NK-92 (cell line): ENCODE measurements around the gene EIF5.

Experiments used
- DNase-seq: peaks from one replicate; lab custom pipeline; 2025; ENCODE audit not compliant: unreplicated experiment; lab: John Stamatoyannopoulos, UW

The EIF5 gene

DNA sequence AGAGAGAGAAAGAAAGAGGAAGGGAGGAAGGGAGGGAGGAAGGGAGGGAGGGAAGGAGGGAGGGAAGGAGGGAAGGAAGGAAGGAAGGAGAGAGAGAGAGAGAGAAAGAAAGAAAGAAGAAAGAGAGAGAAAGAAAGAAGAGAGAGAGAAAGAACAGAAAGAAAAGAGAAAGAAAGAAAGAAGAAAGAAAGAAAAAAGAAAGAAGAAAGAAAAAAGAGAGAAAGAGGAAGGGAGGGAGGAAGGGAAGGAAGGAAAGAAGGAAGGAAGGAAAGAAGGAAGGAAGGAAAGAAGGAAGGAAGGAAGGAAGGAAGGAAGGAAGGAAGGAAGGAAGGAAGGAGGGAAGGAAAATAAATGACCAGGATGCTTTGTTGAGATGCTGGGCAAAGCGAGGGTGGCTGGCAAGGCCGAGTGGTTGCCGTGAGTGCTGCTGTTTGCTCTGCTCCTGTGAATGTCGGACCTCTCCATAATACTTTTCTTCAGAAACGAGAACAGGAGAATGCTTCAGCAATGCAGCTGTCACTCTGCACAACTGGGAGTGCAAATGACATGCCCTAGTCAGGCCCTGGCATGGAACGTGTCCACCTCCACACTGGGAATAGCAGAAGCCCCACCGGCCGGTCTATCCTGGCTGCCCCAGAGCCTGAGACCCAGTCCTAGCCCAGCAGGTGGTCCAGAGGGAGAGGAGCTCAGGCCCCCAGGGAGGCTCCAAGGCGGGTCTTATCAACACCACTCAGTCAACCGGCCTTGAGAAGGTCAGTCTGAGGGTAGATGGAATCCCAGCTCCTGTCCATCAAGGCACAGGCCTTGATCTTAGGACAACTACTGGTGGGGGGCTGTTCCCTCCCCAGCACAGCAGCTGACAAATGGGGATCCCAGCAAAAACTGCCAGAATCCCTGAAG lies 25.1 kb upstream of the EIF5 start:
- no peak for DNase-seq

DNA sequence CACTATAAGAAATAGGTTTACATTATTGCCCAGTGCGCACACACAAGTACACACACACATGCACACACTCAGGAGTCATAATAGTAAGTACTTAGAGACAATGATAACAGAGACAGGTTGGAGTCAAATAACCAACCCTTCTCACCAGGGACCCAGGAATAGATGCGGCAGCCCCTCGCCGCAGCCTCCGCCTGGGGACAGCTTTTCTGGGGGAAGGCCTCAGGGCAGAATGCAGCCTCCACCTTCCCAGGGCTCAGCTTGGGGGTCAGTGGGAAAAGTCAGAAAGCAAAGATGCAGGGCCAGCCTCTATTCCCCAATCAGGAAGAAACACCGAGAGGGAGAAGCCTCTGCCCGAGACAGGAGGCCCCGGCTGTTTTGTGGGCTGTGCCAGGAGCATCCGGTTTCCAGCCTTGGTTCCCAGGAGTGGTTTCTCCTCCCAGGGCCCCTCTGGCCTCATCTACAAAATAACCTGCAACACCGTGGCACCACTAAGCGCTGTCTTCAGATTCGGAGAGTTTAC lies 23.4 kb upstream of the EIF5 start:
- no peak for DNase-seq

DNA sequence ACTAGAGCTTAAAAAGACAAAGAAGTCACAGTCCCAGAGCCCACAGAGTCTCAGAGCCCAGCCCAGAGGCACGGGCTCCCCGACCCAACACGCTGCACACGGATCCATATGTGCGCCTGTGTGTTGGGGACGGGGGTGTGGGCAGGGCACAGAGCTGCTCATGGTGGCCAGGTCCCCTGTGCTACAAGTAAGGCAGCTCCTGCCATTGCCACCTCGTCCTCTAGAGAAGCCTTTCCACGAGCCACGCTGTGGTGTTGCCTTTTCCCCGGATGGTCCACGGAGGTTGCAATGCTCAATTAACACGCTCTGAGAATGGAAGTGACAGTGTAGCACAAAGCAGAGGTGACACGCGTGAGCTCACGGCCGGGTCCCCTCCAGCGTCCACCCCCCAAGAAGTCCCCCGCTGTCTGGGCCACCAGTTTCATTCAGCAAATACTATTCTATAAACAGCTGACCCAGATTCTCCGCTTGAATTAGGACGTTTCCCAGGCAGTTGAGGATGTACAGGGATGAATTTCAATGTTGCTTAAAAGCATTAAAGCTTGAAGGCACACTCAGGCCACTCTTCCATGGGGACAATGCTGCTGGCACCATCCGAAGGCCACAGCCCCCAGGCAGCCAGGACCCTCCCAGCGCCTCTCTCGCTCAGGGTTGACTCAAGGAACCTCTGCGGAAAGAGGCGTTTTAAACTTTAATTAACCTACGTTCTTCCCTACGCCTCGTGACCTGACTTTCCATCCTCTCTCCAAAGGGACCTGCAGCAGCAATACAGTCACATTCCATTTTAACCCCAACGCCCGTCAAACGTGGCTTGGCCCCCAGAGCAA lies 22.7 kb upstream of the EIF5 start:
- no peak for DNase-seq

DNA sequence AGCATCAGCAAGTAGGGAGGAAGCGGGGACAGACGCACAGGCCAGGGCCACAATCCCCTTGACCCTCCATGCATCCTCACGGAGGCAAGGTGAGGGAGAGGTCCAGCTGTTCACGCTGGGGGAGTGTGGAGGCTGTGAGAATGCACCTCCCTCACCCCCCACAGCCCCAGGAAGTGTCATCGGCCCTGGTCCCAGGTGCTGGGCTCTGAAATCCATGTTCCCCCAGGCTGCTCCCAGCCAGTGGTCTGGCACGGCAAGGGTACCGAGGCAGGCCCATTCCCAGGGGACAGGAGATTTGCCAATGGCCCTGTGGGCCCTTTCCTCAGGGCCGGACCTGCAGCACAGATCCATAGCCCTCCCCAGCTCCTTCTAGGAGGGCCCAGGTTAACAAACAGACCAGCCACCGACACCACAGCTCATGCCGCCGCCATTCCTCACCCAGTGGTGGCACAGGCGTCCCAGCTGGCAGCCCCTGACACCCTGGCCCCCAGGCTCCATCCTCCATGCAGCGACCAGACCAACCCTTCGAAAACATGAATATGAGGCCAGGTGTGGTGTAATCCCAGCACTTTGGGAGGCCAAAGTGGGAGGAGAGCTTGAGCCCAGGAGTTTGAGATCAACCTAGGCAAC lies 21.9 kb upstream of the EIF5 start:
- no peak for DNase-seq

DNA sequence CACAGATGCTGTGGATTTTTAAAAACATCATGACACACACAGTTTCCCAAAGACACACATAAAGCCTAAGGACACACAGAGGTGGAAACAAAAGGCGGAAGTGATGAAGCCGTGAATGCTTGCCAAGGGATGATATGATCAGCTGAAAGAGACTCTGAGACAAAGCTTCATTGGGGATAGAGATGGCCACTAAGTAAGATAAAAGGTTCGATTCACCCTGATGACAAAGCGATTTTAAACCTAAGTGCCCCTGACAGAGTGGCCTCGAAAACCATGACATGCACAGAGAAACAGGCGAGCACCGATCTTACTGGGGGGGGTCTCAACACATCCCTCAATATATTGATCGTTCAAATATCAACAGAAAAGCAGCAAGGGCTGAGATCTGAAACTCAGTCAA lies 20.3 kb upstream of the EIF5 start:
- no peak for DNase-seq

DNA sequence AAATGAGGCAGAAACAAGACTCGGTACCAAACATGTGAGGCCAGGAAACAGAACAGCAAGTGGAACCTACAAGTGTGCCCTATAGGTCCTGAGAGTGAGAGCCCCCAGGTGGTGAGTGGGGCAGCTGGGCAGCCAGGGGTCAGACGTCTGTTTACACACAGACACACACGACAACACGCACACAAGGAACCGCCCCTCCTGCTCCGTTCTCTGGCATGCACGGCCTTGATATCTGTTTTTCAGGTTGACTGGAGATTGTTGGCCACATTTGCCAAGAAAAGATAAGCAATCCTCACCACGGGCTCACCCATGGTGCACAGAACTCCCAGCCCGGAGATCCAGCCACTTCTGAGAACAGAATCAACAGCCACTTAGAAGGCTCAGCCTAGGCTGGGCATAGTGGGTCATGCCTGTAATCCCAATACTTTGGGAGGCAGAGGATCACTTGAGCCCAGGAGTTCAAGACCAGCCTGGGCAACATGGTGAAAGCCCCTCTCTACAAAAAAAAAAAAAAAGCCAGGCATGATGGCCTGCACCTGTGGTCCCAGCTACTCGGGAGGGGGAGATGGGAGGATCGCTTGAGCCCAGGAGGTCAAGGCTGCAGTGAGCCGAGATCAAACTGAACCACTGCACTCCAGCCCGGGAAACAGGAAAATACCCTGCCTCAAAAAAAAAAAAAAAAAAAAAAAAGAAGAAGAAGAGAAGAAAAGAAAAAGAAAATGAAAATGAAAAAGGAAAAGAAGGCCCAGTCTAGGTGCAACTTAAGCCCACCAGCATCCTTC lies 19.4 kb upstream of the EIF5 start:
- no peak for DNase-seq

DNA sequence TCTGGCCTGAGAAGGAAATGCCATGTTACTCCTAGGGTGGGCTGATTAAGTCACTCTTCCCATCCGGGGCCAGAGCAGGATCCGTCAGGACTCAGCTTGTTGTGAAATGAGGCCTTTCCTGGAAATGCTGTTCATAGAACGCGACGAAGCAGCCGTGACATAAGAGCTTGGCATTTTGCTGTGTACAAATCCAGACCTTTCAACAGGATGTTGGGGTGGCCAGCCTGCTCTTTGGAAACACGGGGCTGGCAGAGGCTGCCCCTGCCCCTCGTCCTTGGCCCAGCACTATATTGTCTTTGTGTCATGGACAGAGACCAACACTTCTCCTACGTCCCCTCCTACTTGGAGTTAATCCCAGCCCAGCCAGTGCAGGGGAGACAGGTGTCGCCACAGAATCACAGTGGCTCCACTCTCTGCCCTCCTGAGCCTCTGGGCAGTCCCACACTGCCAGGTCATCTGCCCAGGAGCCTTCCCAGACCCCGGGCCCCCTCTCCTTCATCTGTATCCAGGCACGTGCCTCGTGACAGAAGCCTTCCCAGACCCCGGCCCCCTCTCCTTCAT lies 18.6 kb upstream of the EIF5 start:
- no peak for DNase-seq

DNA sequence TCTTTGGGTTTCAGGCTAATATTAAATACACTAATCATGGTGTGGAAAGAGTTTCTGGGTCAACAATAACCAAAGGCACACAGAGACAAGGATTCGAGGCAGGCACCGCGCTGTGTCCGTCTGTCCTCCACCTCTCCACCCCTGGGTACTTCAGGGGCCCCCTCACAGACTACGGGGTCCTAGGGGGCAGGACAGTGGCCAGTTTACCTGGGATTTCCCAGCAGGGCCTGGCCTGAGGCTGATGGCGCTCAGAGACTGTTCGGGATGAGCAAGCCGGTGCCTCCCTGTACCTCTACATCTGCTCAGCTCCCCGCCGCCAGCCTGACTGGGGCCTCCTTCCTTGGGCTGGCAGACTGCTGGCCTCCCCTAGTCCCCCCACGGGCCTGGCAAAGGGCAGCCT lies 18.1 kb upstream of the EIF5 start:
- DNase-seq: no peak

DNA sequence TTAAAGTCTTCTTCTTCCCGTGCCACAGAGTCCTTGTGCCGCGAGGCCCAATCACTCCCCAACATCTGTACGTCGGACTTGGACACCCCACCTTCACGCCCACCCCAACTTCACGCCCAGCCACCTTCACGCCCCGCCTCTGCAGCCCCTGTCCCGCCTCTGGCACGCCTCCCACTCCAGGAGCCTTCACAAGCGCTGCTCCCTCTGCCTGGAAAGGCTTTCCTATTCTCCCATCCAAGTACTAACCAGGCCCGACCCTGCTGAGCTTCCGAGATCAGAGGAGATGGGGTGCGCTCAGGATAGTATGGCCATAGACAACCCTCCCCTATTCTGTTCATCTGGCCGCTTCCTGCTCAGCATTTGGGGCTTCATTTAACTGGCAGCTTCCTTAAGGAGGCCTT lies 17.3 kb upstream of the EIF5 start:
- DNase-seq: no peak

DNA sequence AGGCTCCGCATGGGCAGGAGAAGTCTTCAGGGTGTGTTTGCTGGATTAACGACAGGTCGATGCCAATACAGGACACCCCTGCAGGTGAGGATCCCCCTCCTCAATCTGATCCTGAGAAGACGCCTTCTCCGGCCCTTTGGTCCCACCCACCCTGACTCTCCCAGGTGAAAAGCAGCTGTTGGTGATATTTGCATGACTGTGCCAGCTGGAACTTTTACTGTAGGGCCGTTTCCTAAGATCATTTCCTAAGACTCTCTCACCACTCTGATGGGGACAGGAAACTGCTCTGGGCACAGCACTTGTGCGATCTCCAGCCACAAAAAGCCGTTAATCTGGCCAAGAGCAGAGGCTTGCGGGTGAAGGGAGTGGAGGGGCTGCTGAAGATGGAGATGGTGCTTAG lies 16.8 kb upstream of the EIF5 start:
- DNase-seq: no peak

DNA sequence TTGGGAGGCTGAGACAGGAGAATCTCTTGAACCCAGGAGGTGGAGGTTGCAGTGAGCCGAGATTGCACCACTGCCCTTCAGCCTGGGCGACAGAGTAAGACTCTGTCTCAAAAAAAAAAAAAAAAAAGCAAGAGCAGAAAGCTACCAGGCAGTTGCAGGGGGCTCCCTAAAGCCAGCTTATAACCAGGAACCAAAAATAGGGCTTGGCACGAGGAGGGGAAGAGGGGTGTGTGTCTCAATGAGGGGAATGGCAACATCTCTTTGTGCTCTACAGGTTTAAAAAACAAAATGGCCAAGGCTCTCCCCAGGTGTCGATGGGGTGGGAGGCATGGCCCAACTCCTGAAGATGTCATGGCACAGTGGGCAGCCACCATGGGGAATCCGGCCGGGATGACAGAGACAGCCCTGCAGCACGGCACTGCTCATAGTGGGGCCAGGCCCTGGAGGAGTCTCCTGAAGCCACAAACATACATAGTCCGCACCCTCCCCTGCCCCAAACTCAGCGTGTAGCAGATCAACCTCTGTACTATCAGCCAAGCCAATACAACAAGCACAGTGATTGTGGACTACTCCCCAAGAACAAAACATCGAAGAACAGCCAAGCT lies 16.0 kb upstream of the EIF5 start:
- no peak for DNase-seq

DNA sequence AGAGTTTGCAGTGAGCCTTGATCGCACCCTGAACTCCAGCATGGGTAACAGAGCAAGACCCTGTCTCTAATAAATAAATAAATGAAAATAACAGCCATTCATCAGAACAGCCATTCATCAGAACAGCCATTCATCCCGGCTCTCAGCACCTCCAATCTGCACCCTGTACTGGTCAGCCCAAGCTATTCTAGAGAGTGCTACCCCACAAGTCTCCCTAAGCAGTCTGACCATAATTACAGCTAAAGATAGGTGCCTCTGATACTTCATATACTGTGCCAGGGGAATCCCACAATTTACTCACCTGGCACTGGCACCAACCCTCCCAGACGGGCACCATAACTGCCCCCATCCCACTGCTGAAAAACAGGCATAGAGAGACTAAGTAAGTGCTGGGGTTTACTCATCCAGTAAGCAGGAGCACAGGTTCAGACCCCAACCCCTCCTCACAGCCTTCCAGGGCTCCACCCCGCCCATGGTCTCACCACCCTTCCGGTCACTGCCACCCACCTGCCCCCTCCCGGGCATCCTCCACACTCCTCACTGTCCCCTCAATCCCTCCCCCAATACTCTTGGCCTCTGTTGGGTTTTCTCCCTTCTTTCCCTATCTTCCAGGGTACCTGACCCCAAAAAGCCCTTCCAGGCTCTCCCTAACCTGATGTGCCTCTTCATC lies 15.2 kb upstream of the EIF5 start:
- no peak for DNase-seq

DNA sequence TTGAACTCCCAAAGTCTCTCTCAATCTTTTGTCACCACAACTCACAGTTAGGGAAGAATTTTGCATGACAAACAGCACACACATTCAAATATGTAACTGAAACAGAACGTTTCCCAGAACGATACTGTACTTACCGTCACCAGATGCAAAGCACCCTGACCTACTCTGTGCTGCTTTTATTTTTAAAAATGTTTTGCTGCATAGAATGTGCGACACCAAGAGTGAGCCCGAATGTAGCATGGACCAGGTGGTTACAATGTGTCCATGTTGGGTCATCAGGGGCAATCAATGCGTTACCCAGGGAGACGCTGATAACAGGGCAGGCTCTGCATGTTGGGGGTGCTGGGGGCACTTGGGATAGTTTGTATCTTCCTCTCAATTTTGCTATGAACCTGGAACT lies 14.6 kb upstream of the EIF5 start:
- DNase-seq: no peak

DNA sequence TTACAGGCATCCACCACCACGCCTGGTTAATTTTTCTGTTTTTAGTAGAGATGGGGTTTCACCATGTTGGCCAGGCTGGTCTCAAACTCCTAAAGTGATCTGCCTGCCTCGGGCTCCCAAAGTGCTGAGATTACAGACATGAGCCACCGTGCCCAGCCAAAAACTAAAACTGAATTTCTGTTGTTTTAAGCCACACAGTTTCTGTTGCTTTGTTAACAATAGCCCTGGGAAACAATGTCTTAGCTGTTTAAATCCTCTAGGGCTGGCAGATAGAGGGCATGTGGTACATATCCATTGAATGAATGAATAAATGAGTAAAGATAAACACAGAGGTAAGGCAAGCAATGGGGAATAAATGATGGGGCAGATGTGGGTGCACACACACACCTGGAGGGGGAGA lies 8.0 kb upstream of the EIF5 start:
- DNase-seq: no peak

DNA sequence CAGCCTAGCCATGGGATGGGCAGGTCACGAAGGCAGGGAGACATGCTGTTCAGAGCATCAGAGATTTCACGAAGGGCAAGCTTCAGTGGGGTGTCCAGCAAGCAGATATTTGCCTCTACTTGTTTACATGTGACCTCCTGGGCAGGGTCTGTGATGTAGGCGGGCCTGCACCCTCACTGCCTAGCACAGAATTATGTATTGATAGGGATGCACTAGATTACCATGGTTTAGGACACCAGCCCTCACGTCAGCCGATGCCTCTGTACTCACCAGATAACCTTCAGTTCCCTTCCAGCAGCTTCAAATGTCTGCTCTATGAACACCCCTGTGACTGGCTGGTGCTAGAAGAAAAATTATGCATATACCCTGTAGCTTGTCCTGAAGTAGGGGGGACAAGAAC lies 5.1 kb upstream of the EIF5 start:
- no peak for DNase-seq

DNA sequence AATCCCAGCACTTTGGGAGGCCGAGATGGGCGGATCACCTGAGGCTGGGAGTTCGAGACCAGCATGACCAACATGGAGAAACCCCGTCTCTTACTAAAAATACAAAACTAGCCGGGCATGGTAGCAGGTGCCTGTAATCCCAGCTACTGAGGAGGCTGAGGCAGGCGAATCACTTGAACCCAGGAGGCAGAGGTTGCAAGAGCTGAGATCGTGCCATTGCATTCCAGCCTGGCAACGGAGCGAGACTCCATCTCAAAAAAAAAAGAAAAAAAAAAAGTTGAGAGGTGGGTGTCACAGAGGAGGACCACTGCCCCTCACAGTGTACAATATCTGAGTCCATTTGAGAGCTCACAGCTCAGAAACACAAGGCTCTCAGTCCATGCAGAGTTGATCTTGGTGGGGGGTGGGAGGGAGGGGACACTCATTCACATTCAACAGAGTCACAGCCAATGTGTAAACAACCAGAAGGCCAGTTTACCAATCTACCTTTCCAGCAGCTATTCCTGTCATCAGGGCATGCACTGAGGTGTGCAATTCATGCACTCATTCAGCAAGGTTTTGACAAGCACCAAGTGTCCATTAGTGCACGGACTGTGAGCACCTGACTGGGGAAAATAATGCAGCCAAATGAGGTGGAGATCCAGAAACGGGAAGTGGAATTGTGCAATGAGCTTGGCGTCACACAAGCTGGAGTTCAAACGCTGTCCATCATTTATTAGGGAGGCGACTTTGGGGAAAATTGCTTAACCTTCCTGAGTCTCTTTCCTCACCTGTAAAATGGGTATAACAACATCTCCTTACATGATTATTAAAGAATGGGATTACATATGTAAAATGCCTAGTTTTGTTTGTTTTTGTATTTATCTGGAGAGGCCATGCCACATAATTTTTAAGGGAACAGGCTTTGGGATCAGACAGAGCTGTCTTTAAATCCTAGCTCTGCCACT lies 4.4 kb upstream of the EIF5 start:
- DNase-seq: no peak

DNA sequence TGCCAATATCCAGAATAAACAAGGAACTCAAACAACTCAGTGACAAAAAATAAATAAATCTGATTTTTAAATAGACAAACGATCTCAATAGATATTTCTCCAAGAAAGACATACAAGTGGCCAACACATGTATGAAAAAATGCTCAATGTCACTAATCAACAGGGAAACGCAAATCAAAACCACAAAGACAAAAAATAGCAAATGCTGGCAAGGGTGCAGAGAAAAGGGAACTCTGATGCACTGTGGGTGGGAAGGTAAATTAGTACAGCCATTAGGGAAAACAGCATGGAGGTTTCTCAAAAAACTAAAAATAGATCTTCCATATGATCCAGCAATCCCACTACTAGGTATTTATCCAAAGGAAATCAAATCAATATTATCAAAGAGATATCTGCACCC lies 3.5 kb upstream of the EIF5 start:
- no peak for DNase-seq

DNA sequence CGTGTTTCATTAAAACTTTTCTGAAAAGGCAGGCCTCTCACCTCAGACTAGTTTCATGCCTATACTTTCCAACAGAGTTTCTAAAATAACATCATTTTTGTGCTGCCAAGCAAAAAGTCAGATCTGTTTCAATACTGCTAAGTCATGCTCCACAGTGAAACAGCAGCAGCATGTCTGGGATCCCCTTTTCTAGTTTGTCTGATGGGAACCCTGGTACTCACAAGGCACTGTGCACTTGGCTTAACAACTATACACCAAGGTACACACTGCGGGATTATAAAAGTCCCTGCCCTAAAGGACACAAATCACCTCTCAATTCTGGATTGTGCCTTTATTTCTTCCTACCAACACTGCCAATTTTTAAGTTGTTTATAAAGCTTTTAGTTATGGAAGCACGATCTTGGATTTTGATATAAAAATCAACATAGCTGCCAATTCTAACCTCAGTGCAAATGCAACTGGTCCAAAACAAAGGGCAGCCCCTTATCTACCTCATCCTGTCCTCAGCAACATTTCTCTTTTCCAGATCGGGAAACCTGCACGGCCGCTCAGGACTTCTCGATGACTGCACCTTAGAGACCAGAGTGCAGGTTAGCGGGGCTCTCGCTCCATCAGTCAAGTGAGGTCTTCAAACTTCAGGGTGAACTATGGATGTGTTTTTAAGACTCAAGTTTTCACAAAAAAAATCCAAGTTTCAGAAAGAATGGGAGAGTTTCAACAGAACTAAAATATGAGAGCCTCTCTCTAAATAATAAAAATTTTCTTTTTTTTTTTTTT lies 1.7 kb upstream of the EIF5 start:
- no peak for DNase-seq
